ENCODE measurements around the gene ABHD14A.

GRCh38 chr3:52019352-52020080 lies 44.7 kb downstream of the ABHD14A start:
- TF ChIP-seq CTCF (IDR thresholded peaks at IDR 0.05), result no peak
- no peak for TF ChIP-seq RNF2 (IDR thresholded peaks at IDR 0.05; ENCODE audit: borderline replicate concordance, low read depth)
- no peak for TF ChIP-seq POLR2A (IDR thresholded peaks at IDR 0.05; ENCODE audit: low read length)
- no peak for TF ChIP-seq MAFK (IDR thresholded peaks at IDR 0.05; ENCODE audit: partially characterized antibody)
- TF ChIP-seq CBX8 (IDR thresholded peaks at IDR 0.05), result no peak
- TF ChIP-seq RAD21 (conservative IDR thresholded peaks at IDR 0.05 in 1 of 2, IDR thresholded peaks at IDR 0.05 in 1 of 2), result no peak
- no peak for TF ChIP-seq ZSCAN20 (CRISPR knock-in tag; IDR thresholded peaks at IDR 0.05)
